HG02970 (cell line): ENCODE data around the gene NXPE1.
"Not testable (repeated sequence)": the region's sequence is repeated elsewhere in the genome, so short reads cannot be mapped to it uniquely, and the experiment has no call there.

ENCODE experiments used
- ATAC-seq: cut with Tn5 transposase; IDR thresholded peaks from one replicate; pipeline ENCODE4 v1.9.1; 2021; ENCODE audit warnings: mild to moderate bottlenecking, moderate library complexity, moderate number of reproducible peaks; ENCODE audit not compliant: unreplicated experiment, low FRiP score

The NXPE1 gene

DNA sequence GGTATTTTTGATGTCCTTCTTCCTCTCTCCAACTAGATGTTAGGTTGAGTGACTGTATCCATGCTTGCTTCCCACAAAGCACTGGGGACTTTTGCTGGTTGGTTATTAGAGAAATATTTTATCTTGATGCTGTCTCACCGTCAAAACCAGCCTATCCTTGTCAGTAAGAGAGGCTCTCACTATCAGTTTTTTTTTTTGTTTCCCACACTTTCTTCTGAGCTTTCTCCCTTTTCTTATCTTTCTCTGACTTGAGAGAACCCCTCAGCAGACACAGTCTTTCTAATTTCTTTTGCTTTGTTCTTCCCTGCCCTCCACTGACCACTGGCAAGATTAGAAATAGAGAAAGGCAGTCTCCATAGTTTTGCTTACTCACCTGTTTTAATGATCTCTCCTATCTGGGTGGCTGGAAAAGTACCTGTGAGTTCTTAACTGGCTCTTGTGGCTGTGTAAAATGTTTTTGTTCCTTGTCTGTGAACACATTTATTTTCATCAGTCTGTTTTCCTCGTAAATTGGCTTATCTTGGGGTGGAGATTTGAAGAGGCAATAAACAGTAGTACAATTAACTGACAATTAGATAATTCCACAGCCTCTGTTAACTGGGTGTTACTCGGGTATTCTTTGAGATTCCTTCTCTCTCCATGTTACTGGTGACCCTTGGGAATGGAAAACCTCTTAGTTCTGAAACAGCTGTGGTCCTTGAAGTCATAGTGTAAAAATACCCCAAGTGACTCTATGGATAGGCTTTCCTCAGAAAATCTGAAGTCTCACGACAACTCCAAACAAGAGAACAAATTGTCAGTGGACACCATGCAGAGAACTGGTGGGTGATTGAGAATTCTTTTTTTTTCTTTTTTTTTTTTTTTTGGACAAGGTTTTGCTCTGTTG is at the start of gene NXPE1:
Gene NXPE1 (minus strand): TSS at position 457 of the 886 bp plus-strand sequence. CDS start 8,680 bp downstream, outside the sequence.
- no peak for ATAC-seq

DNA sequence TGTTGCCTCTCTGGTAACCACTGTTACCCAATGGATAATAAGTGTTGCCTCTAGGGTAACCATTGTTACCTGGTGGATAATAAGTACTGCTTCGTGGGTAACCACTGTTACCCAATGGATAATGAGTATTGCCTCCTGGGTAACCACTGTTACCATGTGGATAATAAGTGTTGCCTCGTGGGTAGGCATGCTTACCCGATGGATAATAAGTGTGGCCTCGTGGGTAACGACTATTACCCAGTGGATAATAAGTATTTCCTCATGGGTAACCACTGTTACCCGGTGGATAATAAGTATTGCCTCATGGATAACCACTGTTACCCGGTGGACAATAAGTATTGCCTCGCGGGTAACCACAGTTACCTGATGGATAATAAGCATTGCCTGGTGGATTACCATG is 49.7 kb upstream of the NXPE1 start:
- ATAC-seq = no peak

DNA sequence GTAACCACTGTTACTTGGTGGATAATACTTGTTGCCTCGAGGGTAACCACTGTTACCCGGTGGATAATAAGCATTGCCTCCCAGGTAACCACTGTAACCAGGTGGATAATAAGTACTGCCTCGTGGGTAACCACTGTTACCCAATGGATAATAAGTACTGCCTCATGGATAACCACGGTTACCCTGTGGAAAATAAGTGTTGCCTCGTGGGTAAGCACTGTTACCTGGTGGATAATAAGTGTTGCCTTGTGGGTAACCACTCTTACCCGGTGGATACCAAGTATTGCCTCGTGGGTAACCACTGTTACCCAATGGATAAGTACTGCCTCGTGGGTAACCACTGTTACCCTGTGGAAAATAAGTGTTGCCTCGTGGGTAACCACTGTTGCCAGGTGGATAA is 48.9 kb upstream of the NXPE1 start:
- not testable (repeated sequence) for ATAC-seq

DNA sequence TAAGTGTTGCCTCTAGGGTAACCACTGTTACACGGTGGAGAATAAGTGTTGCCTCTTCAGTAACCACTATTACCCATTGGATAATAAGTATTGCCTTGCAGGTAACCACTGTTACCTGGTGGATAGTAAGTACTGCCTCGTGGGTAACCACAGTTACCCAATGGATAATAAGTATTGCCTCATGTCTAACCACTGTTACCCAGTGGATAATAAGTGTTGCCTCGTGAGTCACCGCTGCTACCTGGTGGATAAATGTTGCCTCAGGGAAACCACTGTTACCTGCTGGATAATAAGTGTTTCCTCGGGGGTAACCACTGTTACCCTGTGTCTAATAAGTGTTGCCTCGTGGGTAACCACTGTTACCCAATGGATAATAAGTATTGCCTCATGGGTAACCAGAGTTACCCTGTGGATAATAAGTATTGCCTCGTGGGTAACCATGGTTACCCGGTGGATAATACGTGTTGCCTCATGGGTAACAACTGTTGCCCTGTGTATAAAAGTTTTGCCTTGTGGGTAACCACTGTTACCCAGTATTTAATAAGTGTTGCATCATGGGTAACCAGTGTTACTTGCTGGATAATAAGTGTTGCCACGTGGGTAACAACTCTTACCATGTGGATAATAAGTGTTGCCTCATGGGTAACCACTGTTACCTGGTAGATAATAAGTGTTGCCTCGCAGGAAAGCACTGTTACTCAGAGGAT is 48.2 kb upstream of the NXPE1 start:
- ATAC-seq = no peak

DNA sequence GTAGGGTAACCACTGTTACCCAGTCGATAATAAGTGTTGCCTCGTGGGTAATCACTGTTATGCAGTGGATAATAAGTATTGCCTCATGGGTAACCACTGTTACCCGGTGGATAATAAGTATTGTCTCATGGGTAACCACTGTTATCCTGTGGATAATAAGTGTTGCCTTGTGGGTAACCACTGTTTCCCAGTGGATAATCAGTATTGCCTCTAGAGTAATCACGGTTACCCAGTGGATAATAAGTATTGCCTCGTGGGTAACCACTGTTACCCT is 47.1 kb upstream of the NXPE1 start:
- ATAC-seq = not testable (repeated sequence)

DNA sequence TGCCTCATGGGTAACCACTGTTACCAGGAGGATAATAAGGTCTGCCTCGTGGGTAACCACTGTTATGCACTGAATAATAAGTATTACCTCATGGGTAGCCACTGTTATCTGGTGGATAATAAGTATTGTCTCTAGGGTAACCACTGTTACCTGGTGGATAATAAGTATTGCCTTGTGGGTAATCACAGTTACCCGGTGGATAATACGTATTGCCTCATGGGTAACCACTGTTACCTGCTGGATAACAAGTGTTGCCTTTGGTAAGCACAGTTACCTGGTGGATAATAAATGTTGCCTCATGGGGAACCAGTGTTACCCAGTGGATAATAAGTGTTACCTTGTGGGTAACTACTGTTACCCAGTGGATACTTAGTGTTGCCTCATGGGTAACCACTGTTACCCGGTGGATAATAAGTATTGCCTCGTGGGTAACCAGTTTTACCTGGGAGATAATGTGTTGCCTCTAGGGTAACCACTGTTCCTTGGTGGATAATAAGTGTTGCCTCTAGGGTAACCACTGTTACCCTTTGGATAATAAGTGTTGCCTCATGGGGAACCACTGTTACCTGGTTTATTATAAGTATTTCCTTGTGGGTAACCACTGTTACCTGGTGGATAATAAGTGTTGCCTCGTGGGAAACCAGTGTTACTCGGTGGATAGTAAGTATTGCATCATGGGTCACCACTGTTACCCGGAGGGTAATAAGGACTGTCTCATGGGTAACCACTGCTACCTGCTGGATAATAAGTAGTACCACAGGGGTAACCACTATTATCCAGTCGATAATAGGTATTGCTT is 46.5 kb upstream of the NXPE1 start:
- ATAC-seq = no peak

DNA sequence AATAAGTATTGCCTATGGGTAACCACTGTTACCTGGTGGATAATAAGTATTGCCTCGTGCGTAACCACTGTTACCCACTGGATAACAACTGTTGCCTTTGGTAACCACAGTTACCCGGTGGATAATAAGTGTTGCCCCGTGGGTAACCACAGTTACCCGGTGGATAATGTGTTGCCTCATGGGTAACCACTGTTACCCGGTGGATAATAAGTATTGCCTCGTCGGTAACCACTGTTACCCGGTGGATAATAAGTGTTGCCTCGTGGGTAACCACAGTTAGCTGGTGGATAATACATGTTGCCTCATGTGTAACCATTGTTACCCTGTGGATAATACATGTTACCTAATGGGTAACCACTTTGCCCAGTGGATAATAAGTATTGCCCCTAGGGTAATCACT is 45.7 kb upstream of the NXPE1 start:
- ATAC-seq = no peak

DNA sequence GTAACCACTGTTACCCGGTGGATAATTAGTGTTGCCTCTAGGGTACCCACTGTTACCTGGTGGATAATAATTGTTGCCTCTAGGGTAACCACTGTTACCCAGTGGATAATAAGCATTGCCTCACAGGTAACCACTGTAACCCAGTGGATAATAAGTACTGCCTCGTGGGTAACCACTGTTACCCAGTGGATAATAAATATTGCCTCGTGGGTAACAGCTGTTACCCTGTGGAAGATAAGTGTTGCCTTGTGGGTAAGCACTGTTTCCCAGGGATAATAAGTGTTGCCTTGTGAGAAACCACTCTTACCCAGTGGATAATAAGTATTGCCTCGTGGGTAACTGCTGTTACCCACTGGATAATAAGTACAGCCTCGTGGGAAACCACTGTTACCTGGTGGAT is 45.2 kb upstream of the NXPE1 start:
- ATAC-seq = no peak

DNA sequence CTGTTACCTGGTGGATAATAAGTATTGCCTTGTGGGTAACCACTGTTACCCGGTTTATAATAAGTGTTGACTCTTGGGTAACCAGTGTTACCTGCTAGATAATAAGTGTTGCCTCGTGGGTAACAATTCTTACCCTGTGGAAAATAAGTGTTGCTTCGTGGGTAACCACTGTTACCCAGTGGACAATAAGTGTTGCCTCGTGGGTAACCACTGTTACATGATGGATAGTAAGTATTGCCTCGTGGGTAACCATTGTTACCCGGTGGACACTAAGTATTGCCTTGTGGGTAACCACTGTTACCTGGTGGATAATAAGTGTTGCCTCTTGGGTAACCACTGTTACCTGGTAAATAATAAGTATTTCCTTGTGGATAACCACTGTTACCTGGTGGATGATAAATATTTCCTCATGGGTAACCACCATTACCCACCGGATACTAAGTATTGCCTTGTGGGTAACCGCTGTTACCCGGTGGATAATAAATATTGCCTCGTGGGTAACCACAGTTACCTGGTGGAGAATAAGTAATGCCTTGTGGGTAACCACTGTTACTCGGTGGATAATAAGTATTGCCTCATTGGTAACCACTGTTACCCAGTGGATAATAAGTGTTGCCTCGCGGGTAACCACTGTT is 44.6 kb upstream of the NXPE1 start:
- no peak for ATAC-seq

DNA sequence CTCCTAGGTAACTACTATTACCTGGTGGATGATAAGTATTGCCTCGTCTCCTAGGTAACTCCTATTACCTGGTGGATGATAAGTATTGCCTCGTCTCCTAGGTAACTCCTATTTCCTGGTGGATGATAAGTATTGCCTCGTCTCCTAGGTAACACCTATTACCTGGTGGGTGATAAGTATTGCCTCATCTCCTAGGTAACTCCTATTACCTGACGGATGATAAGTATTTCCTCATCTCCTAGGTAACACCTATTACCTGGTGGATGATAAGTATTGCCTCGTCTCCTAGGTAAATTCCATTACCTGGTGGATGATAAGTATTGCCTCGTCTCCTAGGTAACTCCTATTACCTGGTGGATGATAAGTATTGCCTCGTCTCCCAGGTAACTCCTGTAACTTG is 43.5 kb upstream of the NXPE1 start:
- not testable (repeated sequence) for ATAC-seq

DNA sequence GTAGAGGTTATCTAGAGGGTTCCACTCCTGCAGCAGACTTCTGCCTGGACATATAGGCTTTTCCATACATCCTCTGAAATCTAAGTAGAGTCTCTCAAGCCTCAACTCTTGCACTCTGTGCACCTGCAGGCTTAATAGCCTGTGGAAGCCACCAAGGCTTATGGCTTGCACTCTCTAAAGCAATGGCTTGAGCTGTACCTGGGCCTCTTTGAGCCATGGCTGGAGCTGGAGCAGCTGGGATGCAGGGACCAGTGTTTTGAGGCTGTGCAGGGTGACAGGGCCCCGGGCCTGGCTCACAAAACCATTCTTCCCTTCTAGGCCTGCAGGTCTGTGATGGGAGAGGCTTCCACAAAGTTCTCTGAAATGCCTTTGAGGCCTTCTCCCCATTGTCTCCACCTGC is 38.8 kb upstream of the NXPE1 start:
- ATAC-seq = no peak

DNA sequence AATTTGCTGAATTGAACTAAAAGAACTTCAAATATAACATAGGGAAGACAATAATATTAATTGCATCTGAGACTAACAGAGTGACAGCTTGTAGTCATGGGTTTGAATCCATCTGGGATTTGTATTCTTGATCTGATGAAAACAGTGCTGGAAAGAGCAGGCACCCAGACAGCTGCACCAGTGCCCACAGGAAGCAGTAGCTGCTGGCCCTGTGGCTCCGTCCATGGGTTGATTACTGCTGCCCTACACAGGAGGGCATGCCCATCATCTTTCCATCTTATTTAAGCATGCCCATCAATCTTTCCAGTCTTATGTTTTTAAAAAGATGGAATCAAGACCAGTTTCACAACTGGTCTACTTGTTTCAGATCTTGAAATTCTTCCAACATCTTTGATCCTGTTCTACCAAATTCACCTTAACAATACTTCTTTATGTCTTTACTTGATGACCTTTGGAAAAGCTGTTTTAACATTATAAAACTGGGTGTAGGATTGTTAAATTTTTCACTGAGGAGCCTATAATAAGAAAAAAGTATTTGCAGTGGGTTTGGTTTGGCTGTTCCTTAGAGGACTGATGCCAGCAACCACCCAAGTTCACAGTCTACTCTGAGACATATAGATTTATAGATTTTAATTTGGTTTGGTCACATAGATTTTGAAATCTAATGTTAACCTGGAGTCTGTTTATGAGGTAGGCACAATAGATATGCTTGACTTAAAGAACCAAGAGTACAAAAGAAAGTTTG is 36.7 kb upstream of the NXPE1 start:
- no peak for ATAC-seq

DNA sequence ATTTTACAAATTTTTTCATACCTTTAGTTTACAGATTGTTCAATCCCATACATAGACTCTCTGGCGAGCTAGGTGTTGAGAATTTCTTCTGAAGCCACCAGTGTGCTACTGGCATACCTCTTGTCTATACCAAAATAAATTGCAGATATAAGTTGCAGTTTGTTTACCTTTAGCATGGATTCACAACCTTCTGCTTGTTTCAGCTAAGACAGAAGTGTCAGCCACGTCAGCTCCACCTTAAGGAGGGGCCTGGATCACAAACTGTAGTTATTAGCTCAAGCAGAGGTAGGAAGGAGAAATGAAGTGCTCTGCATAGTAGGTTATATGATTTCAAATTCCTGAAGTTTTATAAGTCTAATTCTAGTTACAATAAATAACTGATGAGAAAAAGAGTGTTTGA is 35.9 kb upstream of the NXPE1 start, which contains the start of gene NXPE4:
Gene NXPE4 (minus strand): TSS at position 216 of the 400 bp plus-strand sequence. CDS start 1,027 bp downstream, outside the sequence.
- ATAC-seq = no peak

DNA sequence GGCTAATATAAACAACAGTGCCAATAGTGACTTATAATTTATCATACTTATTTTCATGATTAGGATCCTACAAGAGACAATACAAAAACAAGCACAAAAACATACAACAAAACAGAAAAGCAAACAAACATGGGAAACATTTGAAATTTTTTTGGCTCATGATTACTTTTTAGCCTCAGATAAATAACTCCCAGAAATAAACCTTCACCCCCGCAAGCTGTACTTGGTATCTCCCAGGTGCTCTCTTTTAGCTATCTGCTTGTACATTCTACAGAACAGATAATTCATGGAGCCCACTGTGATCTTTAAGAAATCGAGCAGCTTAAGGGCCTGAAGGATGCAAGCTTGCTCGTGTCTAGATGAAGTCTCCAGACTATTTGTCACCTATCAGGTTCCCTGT is 35.0 kb upstream of the NXPE1 start:
- no peak for ATAC-seq

DNA sequence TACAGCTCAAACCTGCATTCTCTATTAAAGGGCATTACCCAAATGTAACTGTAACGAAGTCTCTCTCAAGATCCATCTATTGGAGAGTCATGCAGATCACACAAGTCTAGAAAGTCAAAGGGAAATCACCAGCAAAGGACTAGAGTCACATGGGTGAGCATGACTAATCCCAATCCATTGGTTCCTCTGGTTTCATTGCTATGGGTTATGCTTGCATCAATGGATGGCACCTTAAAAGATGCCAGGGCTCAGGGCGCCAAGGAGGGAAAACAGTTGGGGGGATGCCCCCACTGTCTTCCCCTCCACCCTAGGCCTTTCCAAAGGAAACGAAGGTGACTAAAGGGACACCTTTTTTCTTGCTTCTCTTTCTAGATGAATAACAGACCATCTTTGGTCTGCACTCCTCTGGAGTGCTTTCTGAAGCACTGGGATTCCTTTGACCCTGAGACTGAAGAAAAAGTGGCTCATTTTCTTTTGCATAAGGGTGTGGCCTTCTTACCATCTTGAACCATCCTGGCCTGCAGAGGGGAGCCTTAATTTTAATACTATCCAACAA is 27.8 kb upstream of the NXPE1 start:
- ATAC-seq = no peak

DNA sequence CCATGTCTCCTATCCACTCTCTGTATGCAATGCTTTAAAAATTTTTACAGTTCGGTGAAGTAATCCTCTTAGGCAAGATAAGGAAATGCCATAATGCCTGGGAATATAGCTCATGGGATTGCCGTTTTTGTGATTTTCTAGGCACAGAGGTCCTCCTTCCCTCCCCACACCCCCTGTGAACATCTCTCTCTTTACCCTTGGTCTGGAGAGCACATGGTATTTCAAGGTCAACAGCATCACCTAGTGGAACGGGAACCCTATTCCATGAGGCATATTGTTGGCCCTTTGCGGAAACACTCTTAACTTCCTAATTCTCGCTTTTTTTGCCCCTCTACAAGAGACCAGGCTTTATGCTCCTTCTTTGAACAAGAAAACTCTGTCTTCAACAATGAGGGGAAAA is 27.1 kb upstream of the NXPE1 start:
- no peak for ATAC-seq

DNA sequence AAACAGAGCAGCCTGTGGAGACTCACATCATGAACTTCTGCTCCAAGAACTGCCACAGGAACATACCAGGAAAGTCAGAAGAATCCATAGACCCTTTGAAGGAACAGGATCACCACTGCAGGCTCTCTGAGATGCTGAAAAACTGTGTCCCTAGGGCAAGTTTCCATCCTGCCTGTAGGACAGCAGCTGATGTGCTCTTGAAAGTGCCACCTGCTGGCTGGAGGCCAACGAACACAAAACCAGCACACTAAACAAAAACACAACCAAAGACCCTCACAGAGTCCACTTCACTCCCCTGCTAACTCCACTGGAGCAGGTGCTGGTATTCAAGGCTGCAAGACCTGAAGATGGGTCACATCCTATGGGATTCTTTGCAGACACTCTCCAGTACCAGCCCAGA is 12.0 kb upstream of the NXPE1 start:
- ATAC-seq = no peak

DNA sequence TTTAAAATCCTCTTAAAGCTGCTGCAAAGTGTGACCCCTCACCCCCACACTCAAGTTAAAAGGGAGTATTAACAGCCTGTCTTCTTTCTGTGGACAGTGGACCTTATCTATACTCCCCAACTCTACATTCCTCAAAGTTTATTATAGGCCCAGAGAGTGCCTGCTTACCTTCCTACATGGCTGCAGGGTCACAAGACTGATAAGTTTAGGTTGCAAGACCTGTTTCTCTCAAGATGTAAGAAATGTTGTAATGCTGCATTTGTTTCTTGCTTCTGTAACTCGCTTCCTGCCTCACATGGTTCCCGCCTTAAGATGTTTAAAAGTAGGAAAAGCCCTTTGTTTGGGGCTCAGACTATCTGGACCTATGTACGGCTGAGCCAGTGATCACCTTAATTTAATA is 10.1 kb upstream of the NXPE1 start:
- ATAC-seq = no peak

DNA sequence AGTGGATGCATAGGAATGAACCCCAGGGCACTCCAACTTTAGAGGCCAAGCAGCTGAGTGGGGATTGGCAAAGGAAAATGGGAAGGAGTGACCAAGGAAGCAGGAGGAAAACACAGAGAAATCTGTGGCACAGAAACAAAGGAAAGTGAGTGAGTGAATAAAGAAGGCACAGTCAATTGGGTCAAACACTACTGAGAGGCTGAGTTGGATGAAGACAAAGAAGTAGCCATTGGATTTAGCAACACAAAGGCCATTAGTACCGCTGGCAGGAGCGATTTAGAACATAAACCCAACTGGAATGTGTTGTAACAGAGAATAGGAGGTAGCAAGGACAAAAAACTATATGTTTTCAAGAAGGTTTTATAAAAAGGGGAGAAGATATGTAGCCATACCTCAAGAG is 6.6 kb upstream of the NXPE1 start:
- ATAC-seq = no peak

DNA sequence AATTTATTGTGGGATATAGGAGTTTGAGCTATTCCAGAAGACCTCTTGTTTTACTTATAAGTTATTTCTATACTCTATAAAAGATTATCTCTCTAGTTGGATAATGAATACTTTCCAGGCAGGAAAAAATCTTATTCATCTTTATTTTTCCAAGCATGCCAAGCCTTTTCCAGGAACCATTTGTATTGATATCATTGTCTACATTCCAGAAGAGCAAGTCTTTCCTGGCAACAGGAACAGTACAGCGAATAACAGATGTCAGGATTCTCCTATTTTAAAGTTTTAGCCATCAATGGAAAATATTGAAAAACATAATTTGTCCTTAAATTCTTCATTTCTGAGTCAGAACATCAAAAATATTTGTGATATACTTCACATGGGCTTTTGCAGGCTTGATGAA is 5.2 kb upstream of the NXPE1 start:
- ATAC-seq = no peak
